Sigmoid colon (tissue), 7 donors: Measurements from ENCODE around the gene EPN2. TPM values are rescaled to one million over a fixed set of nuclear protein-coding genes. Genes with fewer than 3 reads are reported as not detected.

ENCODE experiments used
- DNase-seq: peaks from one replicate; pipeline ENCODE4 v3.0.0-alpha.2; 2019
- H3K27ac ChIP-seq, 4 donors: fragments of 200-600 bp; sonication (generic); one replicate each; pipeline ENCODE4 v1.5.1; 2016 to 2019; ENCODE audit warnings: mild to moderate bottlenecking in 1 of 4
- H3K27me3 ChIP-seq, 3 donors: fragments of 200-600 bp; sonication (generic); one replicate each; pipeline ENCODE4 v1.5.1; 2019; ENCODE audit warnings: mild to moderate bottlenecking in 1 of 3
- H3K36me3 ChIP-seq, 4 donors: fragments of 200-600 bp; sonication (generic); one replicate each; pipeline ENCODE4 v1.5.1; 2016 to 2019
- H3K4me1 ChIP-seq, 4 donors: fragments of 200-600 bp; sonication (generic); one replicate each; pipeline ENCODE4 v1.5.1; 2017 to 2019
- H3K4me3 ChIP-seq, 4 donors: fragments of 200-600 bp; sonication (generic); one replicate each; pipeline ENCODE4 v1.5.1; 2017 to 2019; ENCODE audit warnings: mild to moderate bottlenecking in 2 of 4, moderate library complexity in 1 of 4
- H3K9me3 ChIP-seq, 4 donors: fragments of 200-600 bp in 3 of 4; sonication (generic) in 3 of 4; one replicate each; pipeline versions ENCODE4 v1.5.1 to v1.6.1; 2013 to 2019
- CTCF ChIP-seq, 4 experiments: fragments of 450-650 bp in 3 of 4; fragments of 200-600 bp in 1 of 4; IDR thresholded peaks; one replicate each; pipeline ENCODE4 v1.5.1; 2016 to 2019; ENCODE audit warnings: antibody characterized with exemption in 4 of 4, mild to moderate bottlenecking in 3 of 4, moderate library complexity in 2 of 4
- EP300 ChIP-seq, 4 donors: sonication (generic); formaldehyde crosslinking; IDR thresholded peaks; one replicate each; pipeline ENCODE4 v1.6.1; 2017; ENCODE audit warnings: antibody characterized with exemption in 4 of 4
- POLR2A ChIP-seq, 2 donors: fragments of 450-650 bp; IDR thresholded peaks; one replicate each; pipeline ENCODE4 v1.6.1; 2016; ENCODE audit warnings: antibody characterized with exemption in 2 of 2, mild to moderate bottlenecking in 2 of 2, moderate library complexity in 2 of 2
- POLR2AphosphoS5 ChIP-seq, 4 donors: sonication (generic); formaldehyde crosslinking; IDR thresholded peaks; one replicate each; pipeline ENCODE4 v1.6.1; 2017; ENCODE audit warnings: antibody characterized with exemption in 4 of 4
- WGBS, 2 donors: extraction: QIAGEN DNeasy Blood & Tissue Kit; methylation state at CpG; one replicate each; pipeline ENCODE4 v1.1.7; 2013; 5-methylcytosine and 5-hydroxymethylcytosine counted together
- intact Hi-C: fragments of 100-400 bp; cut with DNase I; formaldehyde crosslinking; loops from one replicate; pipeline ENCODE4 v1.15.1; 2023
- polyA plus RNA-seq, 3 donors: library from polyadenylated mRNA; stranded (reverse); fragments of 200-250 nt; gene quantifications; one replicate each; pipeline ENCODE4 v1.2.3, GENCODE V29; 2013
- total RNA-seq, 4 donors: library from RNA; depleted of rRNA; stranded (reverse); fragments of >200 nt; gene quantifications; one replicate each; pipeline ENCODE4 v1.1.0, GENCODE V29; 2016
- donor health status: healthy with polysubstance abuse.
- donor health status: Bipolar disorder and iron deficiency.
- donor health status: healthy.

EPN2 gene
- total and polyA plus RNA-seq, 7 donors: 12.0 to 55.4 (median 31.7) TPM

DNA sequence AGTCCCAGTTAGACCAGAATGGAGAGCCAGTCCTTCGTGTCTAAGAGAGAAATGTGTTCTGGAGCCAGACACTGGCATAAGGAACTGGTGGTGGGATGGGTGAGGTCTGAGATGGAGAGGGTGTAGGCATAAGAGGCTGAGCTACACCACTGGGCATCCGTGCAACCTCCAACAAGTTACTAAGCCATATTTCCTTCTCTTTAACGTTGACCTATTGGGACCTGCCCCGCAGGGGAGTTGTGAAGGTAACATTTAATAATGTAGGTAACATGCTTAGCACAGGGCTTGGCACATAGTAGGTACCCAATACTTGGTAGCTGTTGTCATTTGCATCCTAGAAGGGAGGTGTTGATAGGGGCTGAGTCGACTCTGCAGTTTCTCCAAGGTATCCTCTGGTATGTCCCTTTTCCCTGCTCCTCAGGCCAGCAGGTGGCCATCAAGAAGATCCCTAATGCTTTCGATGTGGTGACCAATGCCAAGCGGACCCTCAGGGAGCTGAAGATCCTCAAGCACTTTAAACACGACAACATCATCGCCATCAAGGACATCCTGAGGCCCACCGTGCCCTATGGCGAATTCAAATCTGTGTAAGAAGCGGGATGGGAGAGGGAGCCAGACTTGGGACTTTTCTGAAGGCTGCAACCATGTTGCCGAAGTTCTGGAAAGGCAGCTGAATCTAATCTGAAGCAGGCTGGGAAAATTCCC is 142.3 kb downstream of the EPN2 start:
- intact Hi-C loops: loop anchor here (5.0 kb wide), 2 partner anchors 68 to 128 kb away; no protein-coding TSS in a partner anchor
- Histone ChIP-seq H3K36me3 (peaks cover 29 to 45% (median 36%) of the 10 kb centered on the region in 4 donors), H3K4me1 (peaks cover 0 to 64% (median 51%) of the 10 kb centered on the region in 4 donors), H3K9me3 (no peaks in the 10 kb centered on the region), H3K27me3 (no peaks in the 10 kb centered on the region), H3K4me3 (peak overlapping the region; percentile 63 to 93 (median 88)), H3K27ac (peak overlapping the region; percentile 90 to 97 (median 96))
- 83 to 84% methylated on average over 13 of the region's 13 CpGs for WGBS, 2 donors
- peak; percentile 59 for DNase-seq
- TF ChIP-seq EP300 (IDR thresholded peaks at IDR 0.05) (no peak), POLR2AphosphoS5 (IDR thresholded peaks at IDR 0.05) (no peak), CTCF (IDR thresholded peaks at IDR 0.05) (no peak), POLR2A (IDR thresholded peaks at IDR 0.05) (no peak)

GRCh38 chr17:19380481-19381301 is 143.5 kb downstream of the EPN2 start:
- DNase-seq: peak; percentile 69
- no peaks in the 10 kb centered on the region for H3K9me3 ChIP-seq
- 92 to 93% methylated on average over 29 of the region's 29 CpGs for WGBS, 2 donors
- H3K4me3 ChIP-seq: no peak overlapping the region
- TF ChIP-seq POLR2AphosphoS5 (IDR thresholded peaks at IDR 0.05) (no peak), POLR2A (IDR thresholded peaks at IDR 0.05) (no peak), EP300 (IDR thresholded peaks at IDR 0.05) (no peak), CTCF (IDR thresholded peaks at IDR 0.05) (no peak)
- intact Hi-C loops: no loop called here
- H3K27ac ChIP-seq: peak overlapping the region in 3 of 4 donors; percentile 90 to 96 (median 96)
- H3K4me1 ChIP-seq: peaks cover 0 to 76% (median 62%) of the 10 kb centered on the region in 4 donors
- peaks cover 29 to 45% (median 36%) of the 10 kb centered on the region in 4 donors for H3K36me3 ChIP-seq
- H3K27me3 ChIP-seq: no peaks in the 10 kb centered on the region

DNA sequence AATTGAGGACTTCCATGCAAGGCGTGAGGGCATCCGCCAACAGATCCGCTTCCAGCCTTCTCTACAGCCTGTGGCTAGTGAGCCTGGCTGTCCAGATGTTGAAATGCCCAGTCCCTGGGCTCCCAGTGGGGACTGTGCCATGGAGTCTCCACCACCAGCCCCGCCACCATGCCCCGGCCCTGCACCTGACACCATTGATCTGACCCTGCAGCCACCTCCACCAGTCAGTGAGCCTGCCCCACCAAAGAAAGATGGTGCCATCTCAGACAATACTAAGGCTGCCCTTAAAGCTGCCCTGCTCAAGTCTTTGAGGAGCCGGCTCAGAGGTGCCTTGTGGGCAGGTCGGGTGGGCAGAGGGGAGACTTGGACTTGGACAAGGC is 144.2 kb downstream of the EPN2 start:
- peaks cover 29 to 45% (median 36%) of the 10 kb centered on the region in 4 donors for H3K36me3 ChIP-seq
- intact Hi-C loops: no loop called here

More for the DNA sequence above, 144.2 kb downstream of the EPN2 start:
- H3K9me3 ChIP-seq: no peaks in the 10 kb centered on the region
- TF ChIP-seq EP300 (IDR thresholded peaks at IDR 0.05): no peak
- TF ChIP-seq POLR2AphosphoS5 (IDR thresholded peaks at IDR 0.05): no peak
- TF ChIP-seq POLR2A (IDR thresholded peaks at IDR 0.05): no peak
- TF ChIP-seq CTCF (IDR thresholded peaks at IDR 0.05): no peak
- WGBS, 2 donors: 95 to 97% methylated on average over 7 of the region's 7 CpGs
- no peaks in the 10 kb centered on the region for H3K27me3 ChIP-seq
- H3K27ac ChIP-seq: peak overlapping the region; percentile 50 to 97 (median 96)
- peaks cover 0 to 82% (median 69%) of the 10 kb centered on the region in 4 donors for H3K4me1 ChIP-seq
- no peak overlapping the region for H3K4me3 ChIP-seq
- DNase-seq: peak; percentile 66
